HG03520 (cell line): ENCODE data around the gene KCNQ4.

Experiments
- ATAC-seq: cut with Tn5 transposase; IDR thresholded peaks from one replicate; pipeline ENCODE4 v1.9.1; 2021; ENCODE audit warnings: mild to moderate bottlenecking, moderate library complexity; ENCODE audit not compliant: unreplicated experiment

Gene KCNQ4

DNA sequence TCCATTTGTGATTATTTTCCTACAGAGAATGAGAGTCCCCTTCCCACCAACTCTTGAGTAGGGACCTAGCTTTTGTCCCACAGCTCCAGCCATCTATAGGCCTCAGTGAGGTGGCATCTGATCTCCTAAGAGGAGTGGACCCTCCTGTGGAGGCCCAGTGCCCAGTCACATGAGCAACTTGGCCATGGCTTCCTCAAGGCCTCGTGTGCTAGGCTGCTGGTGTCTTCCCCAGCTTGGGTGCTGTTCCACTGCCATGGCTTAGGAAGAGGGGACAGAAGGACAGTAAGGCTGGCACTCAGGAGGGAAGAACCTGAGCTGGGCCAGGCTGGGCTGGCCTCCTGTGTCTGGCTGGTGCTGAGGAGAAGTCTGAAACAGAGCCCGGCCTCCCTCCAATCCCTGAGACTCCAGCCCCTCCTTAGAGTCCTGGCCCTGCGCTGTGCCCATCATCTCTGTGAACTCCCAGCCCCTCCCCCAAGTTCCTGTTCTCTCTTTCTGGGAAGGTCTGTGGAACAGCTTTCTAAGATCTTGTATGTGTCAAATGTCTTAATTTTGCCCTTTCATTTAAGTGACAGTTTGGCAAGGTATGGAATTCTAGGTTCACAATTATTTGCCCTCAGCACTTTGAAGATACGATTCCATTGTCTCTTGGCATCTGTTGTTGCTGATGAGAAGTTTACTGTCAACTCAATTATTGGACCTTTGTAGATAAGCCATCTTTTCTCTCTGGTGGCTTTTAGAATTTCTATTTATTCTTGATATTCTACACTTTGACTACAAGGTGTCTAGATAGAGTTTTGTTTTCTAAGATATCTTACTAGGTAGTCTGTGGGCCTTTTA is 7.1 kb upstream of the KCNQ4 start:
- ATAC-seq = no peak

DNA sequence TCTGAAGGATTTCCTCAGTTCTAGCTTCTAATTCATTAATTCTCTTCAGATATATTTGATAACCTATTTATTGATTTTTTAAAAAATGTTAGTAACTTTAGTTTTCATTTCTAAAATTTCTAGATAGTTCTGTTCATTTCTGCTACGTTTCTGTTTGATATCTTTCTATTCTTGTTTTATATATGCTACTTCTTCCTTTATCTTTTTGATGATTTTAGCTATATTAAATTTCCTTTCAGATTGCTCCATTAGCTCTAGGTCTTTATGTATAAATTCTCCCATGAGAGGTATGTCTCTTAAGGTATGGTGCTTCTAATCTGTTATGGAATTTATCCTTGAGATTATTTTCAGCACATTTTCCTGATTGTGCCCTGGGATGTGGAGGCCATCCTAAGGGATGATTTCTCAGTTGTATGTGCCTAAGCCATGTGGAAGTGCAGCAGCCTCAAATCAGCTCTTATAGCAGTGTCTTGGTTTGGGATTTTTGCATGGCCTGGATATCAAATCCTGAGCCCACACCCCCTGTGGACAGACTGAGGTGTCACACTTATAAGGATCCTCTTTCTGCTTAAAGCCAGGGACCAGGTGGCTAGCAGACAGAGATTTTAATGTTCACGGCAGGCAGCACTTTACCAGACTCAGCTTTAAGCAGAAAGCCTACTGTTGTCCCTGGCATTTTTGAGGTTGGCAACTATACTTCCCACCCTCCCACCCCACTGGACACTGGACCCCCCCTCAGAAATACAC is 6.2 kb upstream of the KCNQ4 start:
- no peak for ATAC-seq

DNA sequence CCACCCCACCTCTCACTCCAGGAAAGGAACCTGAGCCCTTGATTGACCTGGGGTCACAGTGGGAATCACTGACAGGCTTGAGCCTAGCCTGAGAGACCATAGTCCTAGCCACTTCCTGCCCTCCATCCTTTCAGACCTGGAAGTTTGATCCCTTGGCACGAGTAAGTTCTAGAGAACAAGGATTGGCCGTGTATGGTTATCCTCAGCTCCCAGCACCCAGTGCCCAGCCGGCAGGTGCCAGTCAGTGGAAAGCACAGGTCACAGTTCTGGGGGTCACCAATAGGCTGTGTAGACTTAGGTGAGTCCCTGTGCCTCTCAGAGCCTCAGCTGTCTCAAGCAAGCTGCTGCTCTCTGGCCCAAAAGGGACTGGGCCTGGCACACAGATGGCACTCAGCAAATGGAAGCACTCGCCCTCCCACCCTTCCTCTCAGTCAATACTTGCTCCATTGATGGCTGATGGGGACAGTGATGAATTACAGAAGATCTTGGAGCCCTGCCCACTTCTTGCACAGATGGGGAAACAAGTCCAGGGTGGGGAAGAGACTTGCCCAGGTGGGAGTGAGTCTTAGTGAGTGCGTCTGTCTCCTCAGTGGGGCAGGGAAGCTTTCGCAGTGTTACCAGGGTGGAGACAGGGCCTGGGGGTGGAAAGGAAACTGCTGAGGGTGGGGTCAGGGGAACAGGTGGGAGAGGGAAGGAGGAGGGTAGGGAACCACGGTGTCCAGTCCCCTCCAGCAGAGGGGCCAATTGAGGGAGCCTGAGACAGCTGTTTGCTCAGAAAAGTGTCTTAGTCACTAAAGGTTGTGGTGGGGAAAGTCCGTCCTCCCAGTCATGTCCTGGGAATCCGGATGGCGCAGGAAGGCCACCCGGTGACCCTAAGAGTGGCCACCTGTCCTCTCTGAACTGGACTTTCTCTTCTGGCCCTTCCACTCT is 2.6 kb upstream of the KCNQ4 start:
- ATAC-seq = no peak

DNA sequence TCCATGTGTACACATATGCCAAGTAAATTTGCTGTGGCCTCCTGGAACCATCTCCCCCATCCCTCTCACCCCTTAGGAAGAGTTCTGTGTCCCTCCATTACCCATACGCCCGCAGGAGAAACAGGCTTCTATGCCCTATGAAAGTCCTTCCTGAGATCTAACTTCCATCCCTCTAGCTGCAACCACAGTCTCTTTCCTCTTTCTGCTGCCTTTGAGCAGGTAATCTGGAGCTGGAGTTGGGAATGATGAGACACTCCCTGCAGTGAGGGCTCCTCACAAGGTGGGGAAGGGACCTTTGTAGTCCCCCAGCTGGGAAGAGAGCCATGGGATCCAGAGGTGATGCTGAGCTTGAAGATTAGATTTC is 2.0 kb upstream of the KCNQ4 start:
- ATAC-seq = no peak

DNA sequence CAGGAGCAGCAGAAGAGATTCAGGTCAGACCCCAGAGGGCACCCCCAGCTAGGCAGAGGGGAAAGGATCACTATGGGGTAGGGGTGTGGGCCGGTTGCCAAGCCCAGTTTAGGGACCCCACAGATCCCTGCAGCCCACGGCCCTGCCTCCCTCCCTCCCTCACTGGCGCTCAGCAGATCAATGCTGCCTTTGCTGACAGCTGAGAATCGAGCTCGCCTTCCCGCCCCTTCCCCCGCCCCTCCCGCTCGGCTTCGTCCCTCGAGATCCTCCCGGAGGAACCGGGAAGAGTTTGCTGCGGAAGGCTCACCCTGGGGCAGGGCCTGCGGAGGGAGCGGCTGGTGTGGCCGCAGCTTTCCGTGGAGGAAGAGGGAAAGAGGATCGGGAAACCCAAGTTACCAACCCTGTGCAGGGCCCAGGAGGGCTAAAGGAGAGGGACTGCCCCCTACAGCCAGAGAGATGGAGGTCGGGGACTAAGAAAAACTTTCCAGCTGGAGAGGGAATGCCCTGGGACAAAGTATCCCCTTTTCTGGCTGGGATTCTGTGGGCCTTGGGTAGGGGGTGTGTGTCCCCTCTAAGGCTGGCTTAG is 1.1 kb upstream of the KCNQ4 start:
- no peak for ATAC-seq

DNA sequence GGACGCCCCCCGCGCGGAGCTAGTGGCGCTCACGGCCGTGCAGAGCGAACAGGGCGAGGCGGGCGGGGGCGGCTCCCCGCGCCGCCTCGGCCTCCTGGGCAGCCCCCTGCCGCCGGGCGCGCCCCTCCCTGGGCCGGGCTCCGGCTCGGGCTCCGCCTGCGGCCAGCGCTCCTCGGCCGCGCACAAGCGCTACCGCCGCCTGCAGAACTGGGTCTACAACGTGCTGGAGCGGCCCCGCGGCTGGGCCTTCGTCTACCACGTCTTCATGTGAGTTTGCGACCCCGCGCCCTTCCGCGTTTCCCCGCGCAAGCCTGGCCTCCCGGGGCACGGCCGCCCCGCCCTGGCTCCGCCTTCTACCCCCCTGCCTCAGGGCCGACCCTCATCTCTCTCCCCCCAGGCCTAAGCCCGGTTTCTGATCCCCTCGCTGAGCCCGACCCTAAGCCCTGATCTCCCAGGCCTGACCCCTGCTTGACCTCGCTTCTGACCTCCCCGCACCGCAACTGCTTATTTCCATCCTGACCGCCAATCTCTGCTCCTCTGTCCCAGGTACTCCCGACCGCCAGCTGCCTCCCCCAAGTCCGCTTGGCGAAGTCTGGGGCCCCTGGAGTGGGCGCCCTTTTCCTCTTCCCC is 669 bp downstream of the KCNQ4 start:
- no peak for ATAC-seq

DNA sequence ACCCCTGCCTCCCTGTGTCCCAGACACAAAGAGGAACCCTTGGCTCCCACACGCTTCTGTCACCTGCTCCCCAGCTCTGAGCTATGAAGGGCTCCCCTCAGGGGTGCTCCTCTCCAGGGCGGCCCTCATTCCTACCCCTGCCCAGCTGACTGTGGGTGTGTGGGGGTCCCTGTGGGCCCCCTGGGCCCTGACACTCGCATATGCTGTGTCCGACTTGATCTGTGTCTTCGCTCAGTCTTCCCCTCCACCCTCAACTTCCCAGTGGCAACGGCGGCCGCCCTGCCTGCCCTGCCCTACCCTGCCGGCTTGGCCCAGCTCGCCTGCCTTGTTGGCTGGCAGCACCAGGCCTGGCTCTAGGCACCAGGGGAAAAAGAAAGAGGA is 1.2 kb downstream of the KCNQ4 start:
- ATAC-seq = no peak

DNA sequence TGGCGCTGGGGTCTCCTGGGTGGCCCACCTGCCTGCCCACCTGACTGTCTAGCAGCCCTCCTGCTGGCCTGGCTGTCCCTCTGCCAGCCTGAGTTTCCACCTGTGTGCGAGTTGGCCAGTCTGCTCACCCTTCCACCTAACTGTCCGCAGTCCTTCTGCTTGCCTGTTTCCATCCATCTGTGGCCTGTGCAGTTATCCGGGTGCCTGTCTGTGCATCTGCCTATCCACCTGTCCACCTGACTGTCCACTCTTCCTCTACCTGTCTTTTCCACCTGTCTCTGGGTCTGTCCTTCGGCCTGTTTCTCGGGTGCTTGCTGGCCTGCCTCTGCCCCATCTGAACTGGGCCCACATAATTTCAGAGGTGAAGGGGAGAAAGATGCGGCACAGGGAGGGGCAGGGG is 1.9 kb downstream of the KCNQ4 start:
- no peak for ATAC-seq

DNA sequence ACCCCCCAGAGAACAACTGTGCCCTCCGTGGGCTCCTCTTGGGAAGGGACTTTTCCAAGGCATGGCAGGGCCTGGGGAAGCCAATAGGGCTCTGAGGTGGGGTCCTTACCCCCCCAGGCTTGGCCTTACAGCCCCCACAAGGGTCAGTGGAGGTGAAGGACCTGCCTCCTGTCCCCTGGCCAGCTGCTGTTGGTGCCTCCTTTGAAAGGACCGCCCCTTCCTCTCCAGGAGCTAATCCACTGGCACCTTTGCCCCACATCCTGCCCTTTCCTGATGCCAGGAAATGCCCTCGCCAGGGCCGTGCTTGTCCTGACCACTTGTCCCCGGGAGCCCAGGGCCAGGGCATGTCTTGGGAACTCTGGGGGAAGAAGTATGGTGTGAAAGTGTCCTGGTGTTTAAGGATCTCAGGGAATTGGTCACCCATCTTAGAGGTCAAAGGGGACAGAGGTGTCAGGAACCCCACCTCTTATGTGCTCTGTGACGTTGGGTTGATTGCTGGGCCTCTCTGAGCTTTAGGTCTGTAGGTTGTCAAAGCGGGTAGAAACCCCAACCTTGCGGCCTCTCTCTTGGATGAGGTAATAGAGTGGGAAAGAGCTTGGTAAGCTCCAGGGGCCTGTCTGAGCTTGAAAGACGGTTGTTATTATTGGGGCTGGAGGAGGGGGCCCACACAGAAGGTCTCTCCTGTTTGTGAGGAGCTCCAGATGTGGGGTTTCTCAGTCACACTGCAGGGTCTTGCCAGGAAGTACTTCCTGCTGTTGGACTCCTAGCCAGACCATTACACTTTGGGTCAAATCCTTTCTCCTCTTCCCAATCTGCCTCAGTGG is 2.8 kb downstream of the KCNQ4 start:
- no peak for ATAC-seq

DNA sequence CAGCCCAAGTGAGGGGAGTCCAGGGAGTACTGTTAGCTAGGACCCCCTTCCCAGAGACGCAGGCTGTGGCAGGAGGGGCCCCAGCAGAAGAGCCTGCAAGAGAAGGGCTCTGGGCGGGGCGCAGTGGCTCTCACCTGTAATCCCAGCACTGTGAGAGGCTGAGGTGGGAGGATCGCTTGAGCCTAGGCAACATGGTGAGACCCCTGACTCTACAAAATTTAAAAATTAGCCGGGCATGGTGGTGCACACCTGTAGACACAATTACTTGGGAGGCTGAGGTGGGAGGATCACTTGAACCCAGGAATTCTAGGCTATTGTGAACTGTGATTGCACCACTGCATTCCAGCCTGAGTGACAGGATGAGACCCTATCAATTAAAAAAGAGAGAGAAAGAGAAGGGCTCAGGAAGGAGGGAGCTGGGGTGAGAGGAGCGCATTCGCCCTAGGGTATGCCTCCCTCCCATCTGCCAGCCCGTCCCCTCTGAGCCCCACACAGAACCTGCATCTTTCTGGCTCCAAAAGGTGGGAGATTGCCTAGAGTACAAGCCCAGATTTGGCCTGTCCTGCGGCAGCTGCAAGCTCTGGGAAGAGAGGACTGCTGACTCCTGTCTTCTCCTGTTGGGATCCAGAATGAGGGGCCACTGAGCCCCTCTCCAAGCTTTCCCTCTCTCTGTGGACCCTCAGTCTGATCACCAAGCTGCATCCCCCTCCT is 3.6 kb downstream of the KCNQ4 start:
- no peak for ATAC-seq

DNA sequence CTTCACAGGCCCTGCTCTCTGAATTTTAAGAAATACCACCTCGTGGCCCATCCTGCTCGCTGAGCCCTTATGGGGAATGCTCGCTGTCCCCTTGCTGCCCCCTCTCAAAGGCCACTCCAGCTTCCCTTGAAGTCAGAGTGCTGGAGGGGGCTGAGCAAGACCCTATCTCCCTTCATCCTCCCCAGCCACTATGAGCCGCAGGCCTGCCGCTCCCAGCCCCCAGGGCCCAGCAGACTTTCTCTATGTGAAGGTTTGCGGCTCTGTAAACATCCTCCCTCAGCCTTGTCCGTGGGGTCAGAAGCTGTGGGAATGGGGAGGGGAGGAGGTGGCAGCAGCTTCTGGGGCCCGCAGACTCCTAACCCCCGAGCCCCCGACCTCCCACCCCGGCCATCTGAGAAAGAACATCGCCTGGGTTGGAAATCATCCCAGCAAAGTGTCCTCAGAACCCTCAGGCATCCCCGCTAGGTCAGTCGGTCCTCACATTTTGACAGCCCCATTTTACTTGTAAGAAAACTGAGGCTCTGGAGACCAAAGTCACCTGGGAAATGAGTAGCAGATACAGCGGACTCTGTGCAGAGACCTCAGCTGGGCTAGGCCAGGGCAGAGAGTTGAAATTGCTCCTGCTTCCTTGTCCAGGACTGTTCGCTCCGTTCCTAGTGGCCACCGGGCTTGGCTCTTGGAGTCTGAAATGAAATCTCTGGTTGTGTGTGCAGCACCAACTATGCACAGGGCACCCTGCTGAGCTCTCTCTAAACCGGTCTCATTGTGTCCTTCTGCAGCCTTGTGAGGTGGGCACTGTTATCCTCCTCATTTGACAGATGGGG is 4.4 kb downstream of the KCNQ4 start:
- no peak for ATAC-seq

DNA sequence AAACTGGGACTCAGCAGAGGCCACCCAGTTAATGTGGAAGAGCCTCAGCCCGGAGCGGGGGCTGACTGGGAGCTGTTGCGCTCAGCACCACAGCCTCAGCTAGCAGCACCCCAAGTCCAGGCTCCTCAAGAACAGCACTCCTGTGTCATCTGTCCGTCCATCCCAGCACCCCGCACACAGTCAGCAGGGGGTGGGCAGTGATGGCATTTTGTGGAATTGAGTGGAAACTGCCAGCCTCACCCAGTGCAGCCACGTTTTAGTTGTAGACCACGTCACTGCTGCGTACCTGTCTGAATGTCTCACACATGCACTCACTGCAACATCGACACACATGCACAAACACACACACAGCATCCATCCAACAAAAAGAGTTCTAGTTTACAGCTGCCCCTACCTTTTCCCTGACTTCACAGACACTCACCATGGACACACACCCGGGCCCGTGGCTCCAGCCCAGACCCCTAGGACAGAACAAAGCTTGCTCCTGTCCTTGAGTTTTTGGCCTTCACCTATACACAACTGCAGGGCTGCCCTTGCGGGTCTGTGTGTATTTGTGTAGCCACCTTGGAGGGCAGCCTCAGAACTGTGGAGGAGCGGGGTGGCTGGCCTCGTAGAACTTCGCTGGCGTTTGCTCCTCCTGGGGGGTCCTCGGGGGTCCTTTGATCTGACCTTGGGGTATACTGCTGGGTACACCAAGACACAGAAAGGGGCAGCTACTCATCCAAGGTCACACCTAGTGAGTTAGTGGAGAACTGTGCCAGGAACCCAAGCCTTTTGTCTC is 5.2 kb downstream of the KCNQ4 start:
- no peak for ATAC-seq

DNA sequence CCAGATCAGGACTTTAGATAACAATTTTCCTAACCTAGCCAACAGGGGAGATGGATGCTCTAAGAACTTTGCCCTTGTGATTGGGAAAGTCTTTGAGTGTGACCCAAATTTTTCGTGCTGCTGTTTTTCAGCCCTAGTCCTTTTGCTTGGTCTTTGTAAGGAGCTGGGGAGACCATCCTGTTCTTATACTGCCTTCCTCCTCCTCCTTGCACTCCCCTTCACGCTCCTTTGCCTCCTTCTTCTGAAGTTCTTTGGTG is 5.7 kb downstream of the KCNQ4 start:
- no peak for ATAC-seq

DNA sequence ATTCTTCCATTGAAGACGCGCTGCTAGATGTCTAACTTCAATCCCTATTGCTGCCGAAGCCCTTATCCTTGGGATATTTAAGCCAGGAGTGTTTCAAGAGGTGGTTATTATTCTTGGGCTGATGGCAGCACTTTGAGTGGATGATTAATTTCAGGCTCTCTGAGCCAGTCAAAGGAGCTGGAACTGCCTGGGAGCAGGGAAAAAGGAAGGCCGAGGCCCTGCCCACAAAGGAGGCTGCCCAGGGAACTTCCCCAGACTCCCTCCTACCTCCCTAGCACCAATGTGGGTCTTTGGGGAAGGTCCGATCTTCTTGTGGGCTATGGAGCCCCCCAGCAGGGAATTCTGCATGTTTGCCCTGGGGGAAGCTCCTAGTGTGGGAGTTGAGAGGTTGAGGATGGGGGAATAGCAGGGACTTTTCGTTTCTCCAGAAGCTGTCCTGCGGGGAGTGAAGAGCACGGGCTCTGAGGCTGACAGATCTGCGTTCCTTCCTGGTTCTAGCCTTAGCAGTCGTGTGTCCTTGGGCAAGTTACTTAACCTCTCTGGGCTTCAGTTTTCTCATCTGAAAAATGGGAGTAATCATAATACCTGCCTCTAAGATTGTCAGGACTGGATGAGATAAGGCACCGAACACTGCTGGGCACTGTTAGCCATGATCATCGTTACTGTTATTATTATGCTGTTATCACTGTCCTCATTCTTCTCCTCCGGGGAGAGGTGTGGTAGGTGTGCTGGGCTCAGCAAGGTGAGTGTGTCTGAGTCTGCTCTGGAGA is 6.3 kb downstream of the KCNQ4 start:
- no peak for ATAC-seq

DNA sequence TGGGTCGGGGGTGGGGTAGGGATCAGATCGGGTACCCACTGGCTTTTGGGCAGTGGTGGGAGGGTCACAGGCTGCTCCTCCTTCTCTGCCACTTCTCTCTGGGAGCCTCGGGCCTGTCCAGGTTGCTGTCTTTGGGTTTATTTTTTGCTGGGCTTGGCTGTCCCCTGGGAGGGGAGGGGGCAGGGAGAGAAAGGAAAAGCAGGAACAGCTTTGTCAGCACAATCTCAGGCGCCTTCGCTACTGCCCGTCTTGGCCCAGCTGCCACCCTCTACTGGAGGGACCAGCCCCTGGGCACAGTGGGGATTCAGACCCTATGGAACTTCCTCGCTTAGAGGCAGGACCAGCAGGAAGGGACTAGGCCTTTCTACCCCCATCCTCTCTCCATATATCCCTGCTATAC is 8.4 kb downstream of the KCNQ4 start:
- ATAC-seq = no peak

DNA sequence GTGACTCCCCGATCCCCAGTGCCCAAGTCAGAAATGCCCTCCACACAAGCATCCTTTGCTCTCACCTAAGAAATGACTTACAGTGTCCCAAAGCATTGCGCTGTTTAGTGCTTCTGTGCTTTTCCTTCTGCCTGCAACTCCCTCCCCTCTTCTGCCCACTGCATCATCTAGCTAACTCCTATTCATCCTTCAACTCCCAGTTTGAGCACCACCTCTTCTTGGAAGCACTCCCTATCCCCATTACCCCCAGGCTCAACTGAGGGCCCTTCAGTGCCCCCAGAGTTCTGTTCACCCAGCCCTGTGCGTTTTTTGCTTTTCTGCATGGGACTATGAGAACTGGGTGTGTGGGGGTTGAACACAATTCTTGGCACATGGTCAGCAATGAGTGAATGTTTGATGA is 10.0 kb downstream of the KCNQ4 start:
- ATAC-seq = no peak

DNA sequence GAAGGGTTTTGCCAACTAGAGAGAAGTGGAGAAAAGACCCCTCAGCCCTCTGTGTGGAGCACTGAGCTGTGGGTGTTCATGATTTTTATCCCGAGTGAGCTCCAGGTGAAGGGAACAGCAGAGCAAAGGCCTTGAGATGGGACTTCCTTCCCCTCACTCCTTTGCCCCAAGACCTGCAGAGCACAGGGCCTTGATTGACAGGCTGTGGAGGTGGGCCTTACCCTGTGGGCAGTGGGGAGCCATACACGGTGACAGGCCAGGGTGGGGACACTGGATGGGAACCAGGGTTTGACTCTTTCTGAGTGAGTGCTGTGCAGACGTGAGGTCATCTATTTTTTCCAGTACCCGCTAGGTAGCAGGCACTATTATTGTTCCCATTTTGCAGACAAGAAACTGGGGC is 10.5 kb downstream of the KCNQ4 start:
- no peak for ATAC-seq
